ENCODE data around the gene APPBP2. TPM values are rescaled to one million over a fixed set of nuclear protein-coding genes. Genes with fewer than 3 reads are reported as not detected.

Gene APPBP2
- total and polyA plus RNA-seq, 8 donors, result 37.5 to 71.9 (median 61.9) TPM

DNA sequence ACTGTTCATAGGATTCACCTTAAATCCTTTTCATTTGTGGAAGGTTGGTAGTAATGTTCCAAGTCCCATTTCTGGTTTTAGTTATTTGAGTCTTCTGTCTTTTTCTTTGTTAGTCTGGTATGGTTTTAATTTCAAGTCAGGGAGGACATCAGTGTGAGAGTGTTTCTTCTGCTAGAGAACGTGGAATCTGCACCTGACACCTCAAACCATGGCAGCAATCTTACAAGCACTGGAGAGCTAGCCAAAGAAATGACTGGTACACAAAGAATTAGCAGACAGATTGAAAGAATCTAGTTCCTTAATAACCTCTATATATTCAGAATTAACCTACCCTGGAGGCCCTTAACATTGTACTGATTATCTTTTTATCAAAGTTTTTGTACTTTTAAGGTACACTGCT lies 53.6 kb downstream of the APPBP2 start:
- H3K4me1 ChIP-seq, result peaks cover 0 to 19% of the 10 kb centered on the region in 2 donors
- no peak for DNase-seq
- no peaks in the 10 kb centered on the region for H3K27me3 ChIP-seq
- H3K9me3 ChIP-seq, result no peaks in the 10 kb centered on the region
- no peak for ATAC-seq
- no peak overlapping the region for H3K27ac ChIP-seq
- TF ChIP-seq, protein P1, sequence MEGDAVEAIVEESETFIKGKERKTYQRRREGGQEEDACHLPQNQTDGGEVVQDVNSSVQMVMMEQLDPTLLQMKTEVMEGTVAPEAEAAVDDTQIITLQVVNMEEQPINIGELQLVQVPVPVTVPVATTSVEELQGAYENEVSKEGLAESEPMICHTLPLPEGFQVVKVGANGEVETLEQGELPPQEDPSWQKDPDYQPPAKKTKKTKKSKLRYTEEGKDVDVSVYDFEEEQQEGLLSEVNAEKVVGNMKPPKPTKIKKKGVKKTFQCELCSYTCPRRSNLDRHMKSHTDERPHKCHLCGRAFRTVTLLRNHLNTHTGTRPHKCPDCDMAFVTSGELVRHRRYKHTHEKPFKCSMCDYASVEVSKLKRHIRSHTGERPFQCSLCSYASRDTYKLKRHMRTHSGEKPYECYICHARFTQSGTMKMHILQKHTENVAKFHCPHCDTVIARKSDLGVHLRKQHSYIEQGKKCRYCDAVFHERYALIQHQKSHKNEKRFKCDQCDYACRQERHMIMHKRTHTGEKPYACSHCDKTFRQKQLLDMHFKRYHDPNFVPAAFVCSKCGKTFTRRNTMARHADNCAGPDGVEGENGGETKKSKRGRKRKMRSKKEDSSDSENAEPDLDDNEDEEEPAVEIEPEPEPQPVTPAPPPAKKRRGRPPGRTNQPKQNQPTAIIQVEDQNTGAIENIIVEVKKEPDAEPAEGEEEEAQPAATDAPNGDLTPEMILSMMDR (IDR thresholded peaks at IDR 0.05), result no peak
- H3K4me3 ChIP-seq, result no peak overlapping the region
- peaks cover 0 to 36% of the 10 kb centered on the region in 2 donors for H3K36me3 ChIP-seq
- intact Hi-C loops (cut with DNase I), result no loop called here

DNA sequence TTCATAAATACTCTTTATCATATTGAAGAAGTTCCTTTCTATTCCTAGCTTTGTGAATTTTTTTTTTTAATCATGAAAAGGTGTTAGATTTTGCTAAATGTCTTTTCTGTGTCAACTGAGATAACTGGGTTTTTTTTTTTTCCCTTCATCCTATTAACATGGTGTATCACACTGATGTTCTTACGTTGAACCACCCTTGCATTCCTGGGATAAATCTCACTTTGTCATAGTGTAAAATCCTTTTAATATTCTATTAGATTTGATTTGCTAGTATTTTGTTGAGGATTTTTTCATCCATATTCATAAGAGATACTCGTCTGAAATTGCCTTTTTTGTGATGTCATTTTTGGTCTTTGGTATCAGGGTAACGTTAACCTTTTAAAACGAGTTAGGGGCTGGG lies 54.6 kb downstream of the APPBP2 start:
- ATAC-seq (no peak), DNase-seq (no peak)
- Histone ChIP-seq H3K4me3 (no peak overlapping the region), H3K27ac (no peak overlapping the region), H3K4me1 (peaks cover 0 to 19% of the 10 kb centered on the region in 2 donors), H3K36me3 (peaks cover 0 to 29% of the 10 kb centered on the region in 2 donors), H3K9me3 (no peaks in the 10 kb centered on the region), H3K27me3 (no peaks in the 10 kb centered on the region)
- intact Hi-C loops (cut with DNase I), result no loop called here
- TF ChIP-seq, protein P1 (IDR thresholded peaks at IDR 0.05), result no peak

DNA sequence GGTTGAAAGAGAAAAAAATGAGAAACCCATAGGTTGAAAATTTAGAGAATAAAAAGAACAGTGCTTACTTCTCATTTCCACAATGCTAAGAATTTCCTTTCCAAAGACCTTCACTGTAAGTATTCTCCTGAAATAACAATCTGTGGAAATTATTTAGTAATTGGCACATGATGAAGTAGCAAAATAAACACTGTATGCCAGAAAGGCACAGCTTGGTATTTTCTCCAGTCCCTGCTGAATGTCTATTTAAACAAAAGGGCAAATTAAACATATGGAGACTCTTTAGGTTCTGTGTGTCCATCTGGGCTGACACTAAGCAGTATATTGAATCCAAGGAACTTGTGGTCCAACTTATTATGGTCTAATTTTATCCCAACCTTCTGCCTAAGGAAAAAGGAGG lies 57.7 kb downstream of the APPBP2 start:
- Histone ChIP-seq H3K4me3 (no peak overlapping the region), H3K36me3 (peaks cover 0 to 45% of the 10 kb centered on the region in 2 donors), H3K4me1 (peaks cover 0 to 19% of the 10 kb centered on the region in 2 donors), H3K27me3 (no peaks in the 10 kb centered on the region), H3K27ac (no peak overlapping the region), H3K9me3 (no peaks in the 10 kb centered on the region)
- intact Hi-C loops (cut with DNase I), result no loop called here
- ATAC-seq (peak; percentile 15), DNase-seq (no peak)
- TF ChIP-seq, protein P1 (IDR thresholded peaks at IDR 0.05), result no peak

DNA sequence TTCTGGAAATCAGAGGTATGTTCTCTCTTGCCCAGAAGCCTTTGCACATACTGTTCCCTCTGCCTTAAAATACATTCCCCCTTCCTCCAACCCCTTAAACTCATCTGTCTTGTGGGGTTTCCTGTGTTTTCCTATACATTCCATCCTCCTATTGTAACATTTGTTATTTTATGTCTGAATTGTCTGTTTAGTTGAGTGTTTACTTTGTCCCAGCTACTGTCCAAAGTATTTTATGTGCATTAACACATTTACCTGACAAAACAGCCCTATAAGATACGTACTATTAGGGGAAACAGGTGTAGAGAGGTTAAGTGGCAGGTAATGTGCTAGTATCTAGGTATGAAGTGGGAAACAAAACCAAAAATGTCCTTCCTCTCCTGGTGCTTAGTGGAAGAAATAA lies 61.7 kb downstream of the APPBP2 start:
- intact Hi-C loops (cut with DNase I), result no loop called here
- H3K36me3 ChIP-seq, result peaks cover 0 to 70% of the 10 kb centered on the region in 2 donors
- no peak for DNase-seq

DNA sequence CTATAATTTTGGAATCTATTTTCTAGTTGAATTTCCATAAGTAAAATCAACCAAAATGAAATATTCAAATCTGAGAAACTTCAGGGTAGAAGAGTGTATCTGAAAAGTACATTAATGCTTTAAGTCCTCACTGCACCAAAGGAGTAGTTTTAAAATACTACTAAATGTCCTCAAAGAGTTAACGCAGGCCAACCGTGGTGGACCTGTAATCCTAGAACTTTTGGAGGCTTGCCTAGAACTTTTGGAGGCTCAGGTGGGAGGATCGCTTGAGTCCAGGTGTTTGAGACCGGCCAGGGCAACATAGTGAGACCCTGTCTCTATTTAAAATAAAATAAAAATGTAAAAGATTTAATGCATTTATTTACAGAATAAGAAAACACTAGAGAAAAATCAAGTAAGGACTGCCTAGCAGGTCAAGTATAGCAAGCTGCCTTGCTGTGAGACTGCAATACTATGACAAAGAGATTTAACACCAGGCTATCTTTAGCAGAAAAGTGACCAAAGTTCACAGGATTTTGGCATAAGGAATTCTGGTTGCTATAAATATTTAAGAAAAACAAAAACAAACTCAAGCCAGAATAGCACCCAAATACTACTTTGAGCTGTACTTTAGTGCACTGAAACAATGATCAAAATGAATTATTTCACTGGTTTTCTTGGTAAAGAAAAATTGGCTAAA lies 62.7 kb downstream of the APPBP2 start:
- Histone ChIP-seq H3K27me3 (no peaks in the 10 kb centered on the region), H3K36me3 (peaks cover 0 to 81% of the 10 kb centered on the region in 2 donors), H3K9me3 (no peaks in the 10 kb centered on the region), H3K4me1 (peaks cover 0 to 3% of the 10 kb centered on the region in 2 donors), H3K4me3 (no peak overlapping the region), H3K27ac (no peak overlapping the region)
- DNase-seq, result peak in 1 of 4 donors; percentile 35
- no peak for ATAC-seq
- intact Hi-C loops (cut with DNase I), result no loop called here
- TF ChIP-seq, protein P1 (IDR thresholded peaks at IDR 0.05), result no peak

More for the DNA sequence above, 61.7 kb downstream of the APPBP2 start:
- peaks cover 0 to 8% of the 10 kb centered on the region in 2 donors for H3K4me1 ChIP-seq
- no peak overlapping the region for H3K27ac ChIP-seq
- TF ChIP-seq, protein P1 (IDR thresholded peaks at IDR 0.05), result no peak
- no peak overlapping the region for H3K4me3 ChIP-seq
- no peaks in the 10 kb centered on the region for H3K27me3 ChIP-seq
- H3K9me3 ChIP-seq, result no peaks in the 10 kb centered on the region
- no peak for ATAC-seq
